GM19238 (cell line): Measurements from ENCODE around the gene POLN.

Experiments
- DNase-seq: peaks from one replicate; pipeline ENCODE4 v3.0.0; 2011; ENCODE audit warnings: low spot score; ENCODE audit not compliant: insufficient read length

Gene POLN

DNA sequence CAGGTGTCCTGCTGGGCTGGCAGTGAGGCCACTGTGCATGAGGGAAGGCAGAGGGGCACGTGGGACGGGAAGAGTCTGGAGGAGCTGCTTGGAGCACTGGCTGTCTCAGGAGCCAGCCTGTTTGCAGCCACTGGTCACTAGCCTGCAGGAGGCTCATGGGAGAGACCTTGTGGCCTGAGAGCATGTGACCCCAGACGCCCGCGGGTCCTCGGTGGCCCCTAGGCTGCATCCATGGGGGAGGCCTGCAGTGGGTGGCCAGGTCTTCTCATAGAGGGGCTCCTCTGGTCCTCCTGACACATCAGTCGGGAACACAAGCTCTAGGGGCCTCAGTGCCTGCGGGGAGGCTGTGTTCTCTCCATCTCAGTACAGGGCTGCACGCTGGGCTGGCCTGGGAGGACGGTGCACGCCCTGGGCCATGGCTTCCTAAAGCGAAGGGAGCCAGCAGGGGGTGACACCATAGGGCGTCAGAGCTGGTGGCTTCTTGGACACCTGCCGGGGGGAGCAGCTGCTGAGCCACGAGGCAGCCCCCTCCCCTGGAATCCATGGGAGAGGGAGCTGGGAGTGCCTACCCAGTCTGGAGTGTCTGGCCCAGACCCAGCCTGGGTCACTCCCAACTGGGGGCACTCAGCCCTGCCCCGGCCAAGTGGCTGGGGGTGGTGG, 170.5 kb downstream of the POLN start:
- DNase-seq: no peak

DNA sequence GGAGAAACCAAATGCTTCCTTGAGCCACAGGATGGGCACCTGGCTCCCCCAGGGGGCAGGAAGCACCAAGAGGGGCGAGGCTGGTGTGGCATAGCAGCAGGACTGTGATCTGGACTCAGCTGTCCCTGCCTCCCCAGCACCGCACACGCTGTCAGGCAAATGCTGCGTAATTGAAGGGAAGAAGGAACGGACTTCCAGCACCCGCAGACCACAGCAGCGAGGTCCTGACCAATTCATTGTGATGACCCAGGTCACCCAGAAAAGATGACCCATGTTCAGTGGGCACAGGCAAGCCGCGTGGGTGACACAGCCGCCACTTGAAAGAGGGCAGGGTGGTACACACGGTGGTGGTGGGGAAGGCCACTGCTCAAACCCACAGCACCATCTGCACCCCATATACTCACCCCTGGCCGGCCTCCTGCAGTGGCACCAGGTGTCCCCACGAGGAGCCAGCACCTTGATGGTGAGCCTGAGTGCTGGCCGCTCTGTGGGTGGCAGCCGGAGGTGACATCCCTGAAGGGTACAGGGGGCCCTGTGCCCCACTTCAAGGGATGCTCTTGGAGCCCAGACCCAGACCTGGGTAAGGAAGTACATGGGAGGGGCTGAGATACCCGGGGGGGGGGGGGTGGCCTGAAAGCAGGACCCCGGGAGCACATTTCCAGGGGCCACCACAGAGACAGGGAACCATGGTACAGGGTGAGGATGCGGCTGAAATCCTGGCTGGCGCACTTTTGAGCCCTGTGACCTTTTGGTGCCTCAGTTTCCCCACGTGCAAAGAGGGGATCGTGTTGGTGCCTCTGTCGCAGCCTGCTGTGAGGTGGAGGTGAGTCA, 171.3 kb downstream of the POLN start:
- DNase-seq: no peak

DNA sequence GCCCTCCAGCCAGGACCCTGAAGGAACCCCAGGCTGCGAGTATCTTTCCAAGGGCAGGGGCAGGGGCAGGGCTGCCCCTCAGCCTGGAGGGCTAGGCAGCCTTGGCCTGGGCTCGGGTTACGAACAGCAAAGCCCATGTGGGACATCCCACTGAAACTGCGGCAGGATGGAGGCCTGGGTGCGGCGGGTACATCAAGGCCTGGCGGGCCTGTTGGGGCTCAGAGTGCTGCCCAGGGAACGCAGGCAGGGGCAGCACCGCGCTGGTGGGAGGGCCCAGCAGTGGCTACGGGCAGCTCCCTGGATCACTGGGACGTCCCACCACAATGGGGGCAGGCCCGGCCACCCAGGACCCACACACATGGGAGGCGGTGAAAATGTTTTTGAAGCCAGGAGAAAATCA, 171.9 kb downstream of the POLN start:
- DNase-seq: no peak

DNA sequence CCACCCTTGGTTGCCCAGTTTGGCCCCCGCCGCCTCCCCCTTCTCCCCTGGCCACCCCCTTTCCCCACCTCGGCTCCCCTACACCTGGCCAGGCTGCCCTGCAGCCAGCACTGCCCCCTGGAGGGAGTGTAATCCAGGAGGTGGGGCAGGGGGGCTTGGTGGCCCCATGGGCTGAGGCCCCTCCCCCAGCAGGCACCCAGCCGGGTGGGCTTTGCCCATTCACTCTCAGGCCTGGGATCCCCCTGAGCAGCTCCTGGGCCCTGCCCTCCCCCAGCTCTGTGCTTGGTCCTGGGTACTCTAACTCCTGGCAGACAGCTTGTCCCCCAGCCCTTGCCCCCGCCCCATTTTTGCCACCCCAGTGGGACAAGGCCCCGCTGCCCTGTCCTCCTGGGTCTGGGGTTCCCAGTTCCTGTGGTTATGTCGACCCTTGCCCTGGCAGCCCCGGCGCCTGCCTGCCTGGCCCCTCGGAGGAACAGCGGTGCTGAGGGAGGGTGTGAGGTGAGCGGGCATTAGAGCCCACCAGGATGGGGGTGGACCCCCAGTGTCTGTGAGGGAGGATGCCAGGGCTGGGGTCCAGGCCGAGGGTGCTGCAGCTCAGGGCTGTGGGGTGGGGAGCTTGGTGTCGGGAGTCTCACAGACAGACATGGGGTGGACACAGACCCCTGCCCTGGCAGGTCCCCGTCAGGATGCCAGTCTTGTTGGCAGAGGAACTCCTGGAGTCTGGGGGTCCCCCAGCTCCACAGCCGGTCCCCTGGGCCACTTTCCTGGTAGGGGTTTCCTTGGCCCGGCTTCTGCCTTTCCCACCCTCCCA, 172.6 kb downstream of the POLN start:
- DNase-seq: no peak

DNA sequence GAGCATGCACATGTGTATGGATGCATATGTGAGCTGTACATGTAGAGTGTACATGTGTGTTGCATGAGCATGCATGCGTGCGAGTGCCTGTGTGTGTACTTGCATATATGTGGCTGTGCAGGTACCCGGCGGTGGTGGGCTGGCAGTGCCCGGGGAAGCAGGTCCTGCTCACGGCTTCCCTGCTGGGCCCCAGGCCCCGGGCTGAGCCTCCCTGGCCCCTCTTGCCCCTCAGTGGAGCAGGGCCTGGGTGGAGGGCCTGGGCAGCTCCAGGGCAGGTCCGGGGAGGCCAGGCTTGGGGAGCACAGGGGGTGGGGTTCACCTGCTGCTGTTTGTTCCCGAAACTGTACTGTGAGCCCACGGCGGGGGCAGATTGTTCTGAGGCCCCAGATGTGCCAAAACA, 173.4 kb downstream of the POLN start:
- no peak for DNase-seq

DNA sequence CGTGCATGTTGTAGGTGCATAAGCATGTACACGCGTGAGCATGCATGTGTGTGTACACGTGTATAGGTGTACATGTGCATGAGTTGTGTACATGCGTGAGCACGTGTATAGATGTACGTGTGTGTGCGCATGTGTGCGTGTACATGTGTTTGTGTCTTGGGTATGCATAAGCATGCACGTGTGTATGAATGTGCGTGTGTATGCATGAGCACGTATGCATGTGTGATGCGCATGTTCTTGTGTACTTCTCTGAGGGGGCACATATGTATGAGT, 173.8 kb downstream of the POLN start:
- no peak for DNase-seq

DNA sequence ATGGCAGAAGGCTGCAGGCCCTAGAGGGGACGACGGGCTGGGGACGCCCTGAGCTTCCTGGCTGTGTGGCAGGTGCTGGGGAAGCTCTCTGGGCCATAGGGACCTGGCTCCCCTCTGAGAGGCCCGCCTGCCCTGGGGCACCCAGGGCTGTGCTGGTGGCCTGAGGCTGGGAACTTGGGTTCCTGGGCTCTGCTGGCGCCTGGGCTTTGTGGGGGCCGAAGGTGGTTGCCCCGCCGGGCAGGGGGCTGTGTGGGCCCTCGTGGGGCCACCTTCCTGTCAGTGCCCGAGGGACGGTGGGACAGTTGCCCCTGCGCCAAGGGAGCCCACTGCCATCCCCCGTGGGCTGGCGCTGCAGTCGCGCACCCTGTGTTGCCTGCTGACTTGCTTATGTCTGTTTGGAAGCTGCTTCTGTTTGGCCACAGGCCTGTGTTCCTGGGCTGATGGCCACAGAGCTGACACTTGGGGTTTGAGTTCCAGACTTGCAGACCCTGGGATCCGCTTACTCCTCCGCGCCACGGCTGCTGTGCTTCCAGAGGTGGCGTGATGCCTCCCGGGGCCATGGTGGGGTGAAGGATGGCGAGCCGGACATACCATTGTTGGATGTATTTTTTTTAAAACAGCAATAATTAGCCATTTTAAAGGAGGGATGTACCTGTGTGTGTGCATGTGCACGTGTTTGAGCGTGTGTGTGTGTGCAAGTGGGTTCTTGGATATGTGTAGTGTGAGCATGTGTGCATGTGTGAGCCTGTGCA, 174.3 kb downstream of the POLN start:
- no peak for DNase-seq

DNA sequence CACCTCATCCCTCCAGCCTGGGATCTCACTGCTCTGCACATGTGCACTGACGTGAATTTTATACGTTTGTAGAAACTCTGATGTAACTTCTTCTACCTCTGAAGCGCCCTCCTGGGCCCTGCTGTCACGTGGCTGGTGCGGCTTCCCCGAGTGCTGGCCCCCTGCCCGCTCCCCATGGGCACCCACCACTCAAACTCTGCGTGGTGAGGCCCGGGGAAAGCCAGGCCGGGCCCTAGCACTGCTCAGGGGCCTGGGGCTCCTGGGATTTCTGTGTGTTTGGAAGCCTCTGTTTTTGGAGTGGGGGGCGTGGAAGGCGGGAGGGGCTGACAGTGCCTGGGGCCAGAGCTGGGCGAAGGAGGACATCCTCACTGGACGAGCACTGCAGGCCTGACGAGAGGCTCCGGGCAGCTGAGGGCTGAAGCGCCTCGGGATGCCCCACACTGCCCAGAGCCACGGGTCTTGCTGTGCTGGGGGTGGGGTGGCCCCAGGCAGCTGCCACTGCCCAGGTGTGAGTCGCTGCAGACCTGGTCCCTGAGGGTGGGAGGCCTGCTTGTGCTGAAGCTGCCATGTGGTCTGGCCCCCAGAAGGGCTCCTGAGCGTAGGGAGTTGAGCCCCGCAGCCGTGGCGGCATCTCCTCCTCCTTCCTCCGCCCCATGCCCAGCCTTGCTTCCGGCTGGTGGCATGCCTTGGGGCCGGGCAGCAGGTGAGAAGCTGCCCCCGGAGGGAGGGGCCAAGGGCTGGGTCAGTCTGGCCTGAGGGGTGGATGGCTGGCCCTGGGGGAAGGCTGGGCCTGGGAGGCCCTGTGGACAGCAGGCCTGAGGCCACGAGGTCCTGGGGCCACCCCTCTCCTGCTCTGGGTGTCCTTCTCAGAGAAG, 175.1 kb downstream of the POLN start:
- no peak for DNase-seq

DNA sequence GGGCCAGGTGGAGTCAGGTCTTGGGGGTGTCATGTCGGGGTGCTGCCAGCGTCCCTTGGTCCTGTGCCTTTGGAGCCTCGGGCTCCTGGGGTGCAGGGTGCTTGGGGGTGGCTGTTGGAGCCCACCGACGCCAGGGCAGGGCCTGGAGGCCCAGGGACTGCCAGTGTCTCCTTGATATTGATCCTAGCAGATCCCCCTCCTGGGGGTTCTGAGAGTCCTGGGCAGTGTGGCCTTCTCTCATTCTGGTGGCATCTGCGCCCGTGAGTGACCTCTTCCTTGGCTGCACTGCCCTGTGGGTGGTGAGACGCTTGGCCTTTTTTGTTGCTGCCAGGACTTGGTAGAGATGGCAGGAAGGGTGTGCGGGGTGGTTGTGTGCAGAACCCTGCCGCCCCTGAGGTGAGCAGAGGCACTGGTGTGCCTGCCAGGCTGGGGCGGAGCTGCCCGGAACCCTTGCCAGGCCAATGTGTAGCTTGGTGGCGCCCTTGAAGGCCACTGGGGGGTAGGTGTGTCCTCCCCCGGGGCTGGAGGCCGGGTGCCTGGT, 175.8 kb downstream of the POLN start:
- DNase-seq: no peak

DNA sequence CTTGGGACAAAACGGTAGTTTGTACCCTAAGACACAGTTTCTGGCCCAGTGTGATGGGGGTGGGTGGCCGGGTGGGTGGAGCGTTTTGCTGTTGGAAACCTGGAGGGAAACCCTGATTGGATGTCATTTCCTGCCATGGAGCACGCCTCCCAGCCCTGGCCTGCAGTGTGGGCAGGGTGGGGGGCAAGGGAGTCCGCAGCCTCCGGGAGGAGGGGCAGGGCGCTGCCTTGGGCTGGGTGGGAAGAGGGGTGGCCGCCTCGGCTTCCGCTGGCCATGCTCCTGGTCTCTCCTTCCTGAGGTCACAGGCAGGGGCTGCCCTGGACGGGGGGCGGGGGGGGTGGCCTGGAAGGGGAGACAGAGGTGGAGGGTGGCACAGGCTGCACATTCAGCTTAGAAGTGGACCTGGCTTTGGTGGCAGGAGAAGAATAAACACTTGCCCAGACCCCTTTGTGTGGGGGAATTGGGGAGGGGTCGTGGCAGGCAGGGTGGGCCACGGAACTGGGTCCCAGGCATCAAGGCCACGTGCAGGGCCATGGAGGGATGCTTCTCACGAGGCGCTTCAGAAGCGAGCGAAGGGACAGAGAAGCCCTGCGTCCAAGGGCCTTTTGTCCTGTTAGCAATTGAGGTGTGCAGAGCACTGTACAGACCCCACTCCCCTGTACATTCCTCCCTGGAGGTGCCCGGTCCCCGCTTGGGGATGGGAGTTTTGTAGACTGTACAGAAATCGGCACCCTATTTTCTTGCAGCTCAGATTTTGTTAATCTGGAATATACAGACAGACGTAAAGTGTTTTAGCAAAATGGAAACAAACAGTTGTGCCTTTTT, 176.6 kb downstream of the POLN start:
- no peak for DNase-seq

DNA sequence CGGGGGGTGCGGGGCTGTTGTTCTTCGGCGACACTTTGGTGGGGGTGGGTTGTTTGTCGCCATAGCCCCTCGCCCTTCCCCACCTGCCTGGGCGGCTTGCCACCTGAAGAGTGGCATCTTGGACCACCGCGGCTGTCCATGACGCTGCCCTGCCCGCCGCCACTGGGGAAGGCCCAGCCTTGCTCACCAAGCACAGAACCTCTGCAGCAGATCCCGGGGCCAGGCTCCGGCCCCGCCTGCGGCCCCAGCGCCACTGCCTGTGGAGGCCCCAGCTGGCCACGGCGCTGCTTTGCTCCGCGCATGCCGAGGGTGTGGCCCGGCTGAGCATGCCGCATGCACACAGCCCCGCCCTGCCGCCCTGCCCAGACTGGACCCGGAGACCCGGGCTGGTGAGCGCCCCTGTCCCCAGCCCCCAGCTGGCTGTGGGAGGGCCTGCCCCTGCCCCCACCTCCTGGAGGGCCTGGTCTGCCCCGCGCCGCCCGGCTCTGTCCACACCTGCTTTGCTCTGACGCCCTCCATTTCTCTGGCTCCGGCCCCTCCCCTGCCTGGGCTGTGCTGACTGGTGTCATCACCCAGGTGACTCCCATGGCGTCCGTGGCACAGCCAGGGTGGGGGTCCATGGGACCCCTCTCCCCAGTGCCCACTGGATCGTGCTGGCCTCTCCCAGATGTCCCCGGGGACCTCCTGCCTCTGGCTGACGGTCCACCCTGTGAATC, 177.5 kb downstream of the POLN start:
- no peak for DNase-seq

DNA sequence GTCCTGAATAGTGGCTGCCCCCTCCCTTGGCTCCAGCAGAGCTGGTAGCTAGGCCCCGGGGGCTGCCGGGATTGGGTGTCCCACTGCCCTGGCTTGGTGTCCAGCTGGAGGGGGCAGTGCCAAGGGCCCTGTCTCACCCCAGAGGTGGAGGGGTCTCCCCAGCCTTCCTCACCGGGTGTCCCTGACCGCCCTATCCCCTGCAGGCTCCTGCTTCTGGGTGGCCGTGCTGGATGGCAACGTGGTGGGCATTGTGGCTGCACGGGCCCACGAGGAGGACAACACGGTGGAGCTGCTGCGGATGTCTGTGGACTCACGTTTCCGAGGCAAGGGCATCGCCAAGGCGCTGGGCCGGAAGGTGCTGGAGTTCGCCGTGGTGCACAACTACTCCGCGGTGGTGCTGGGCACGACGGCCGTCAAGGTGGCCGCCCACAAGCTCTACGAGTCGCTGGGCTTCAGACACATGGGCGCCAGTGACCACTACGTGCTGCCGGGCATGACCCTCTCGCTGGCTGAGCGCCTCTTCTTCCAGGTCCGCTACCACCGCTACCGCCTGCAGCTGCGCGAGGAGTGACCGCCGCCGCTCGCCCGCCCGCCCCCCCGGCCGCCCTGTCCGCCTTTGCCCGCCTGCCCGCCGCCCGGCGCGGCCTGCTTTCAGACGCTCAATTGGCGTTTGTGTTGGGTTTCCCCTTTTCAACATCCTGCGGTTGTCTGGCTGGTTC, 178.2 kb downstream of the POLN start:
- no peak for DNase-seq

DNA sequence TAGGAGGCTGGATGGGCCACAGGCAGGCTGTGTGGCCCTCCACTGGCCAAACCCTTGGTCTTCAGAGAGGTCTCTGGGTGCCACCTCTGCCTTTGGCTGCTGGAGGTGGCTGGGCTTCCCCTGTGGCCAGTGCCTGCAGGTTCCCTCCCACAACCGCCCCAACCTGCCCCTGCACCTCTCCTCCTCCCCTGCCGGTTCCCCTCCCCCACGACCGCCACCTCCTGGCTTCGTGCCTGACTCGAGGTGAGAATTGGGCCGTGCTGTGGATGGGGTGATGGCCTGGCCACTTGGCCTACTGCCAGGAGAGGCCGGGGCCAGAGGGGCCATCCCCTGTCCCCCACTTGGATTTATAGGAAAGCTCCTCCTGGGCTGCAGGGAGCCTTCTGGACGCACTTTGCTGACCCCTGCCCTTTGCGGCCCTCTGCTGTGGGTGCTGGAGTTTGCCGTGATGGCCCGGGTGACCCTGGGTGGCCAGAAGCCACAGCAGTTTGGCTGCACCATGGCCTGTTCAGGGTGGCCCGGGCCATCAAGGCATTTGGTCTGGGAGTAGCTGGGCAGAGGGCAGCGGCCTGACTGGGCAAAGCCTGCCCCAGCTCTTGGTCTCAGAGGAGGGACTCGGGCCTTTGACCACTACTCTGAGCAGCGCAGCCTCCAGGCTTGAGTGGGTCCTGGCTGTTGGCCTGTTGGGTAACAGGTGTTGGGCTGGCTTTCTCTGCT, 179.0 kb downstream of the POLN start:
- no peak for DNase-seq

DNA sequence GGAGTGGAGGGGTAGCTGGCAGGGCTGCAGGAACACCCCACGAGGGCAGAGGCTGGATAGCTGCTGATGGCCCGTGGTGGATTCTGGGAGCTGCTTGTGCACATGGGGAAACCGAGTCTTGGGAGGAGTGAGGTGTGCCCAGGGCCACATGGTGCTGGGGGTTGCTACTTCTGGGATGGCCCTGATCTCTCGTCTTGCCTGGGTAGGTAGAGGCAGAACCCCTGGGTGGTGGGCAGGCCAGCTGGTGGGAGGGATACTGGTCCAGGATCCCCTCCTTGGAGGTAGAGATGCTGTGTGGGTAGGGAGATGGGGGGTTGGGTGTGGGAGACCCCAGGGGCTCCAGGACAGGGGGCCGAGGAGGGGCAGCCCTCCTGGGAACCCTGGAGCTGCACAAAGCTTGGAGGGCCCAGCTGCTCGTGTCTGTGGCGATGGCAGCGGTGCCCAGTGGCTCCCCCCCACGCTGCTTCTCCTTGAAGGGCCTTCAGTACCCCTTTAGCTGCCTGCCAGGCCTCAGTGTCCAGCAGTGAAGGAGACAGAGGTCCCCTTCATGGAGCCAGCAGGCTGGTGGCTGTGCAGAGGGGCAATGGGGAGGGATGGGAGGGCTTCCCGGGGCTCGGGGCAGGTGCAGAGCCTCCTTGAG, 179.6 kb downstream of the POLN start:
- no peak for DNase-seq

DNA sequence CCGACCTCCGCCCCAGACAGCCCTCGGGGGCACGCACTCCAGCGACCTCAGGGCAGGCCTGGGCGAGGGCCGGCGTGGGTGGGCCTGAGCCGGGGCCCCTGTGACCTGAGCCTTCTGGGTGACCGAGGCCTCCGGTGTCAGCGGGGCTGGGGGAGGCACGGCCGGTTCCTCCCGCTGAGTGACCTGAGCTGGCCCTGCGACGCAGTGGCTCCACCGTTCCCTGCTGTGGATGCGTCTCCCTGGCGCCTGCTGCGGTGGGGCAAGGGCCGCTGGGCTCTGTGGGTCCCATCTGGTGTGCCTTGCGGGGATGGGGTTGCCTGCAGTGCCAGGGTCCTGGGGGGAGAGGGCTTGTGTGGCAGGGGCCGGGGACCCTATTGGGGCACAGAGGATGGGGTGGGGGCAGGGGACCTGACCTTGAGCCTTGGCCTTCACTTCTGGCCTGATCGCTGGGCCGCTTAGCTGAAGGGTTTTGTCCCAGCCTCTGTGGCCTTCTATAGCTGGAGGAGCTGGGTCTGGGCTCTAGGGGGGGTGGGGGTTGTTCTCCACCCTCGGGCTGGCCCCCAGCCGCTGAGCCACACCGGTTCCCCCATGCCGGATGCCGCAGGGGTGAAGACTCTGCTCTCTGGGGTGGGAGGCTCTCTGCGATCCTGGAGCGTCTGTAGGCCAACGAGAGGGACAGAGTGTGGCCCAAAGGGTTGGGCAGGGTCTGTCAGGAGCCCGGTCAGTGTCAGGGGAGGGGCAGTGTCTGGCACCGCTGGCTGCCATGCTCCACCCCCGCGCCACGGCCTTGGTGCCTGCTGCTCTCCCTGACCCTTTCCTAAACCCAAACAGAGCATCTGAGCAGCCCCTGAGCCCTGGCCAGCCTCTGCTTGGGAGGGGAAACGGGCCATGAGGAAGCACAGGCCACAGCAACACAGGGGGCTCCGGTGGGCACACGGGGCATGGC, 180.5 kb downstream of the POLN start:
- no peak for DNase-seq

DNA sequence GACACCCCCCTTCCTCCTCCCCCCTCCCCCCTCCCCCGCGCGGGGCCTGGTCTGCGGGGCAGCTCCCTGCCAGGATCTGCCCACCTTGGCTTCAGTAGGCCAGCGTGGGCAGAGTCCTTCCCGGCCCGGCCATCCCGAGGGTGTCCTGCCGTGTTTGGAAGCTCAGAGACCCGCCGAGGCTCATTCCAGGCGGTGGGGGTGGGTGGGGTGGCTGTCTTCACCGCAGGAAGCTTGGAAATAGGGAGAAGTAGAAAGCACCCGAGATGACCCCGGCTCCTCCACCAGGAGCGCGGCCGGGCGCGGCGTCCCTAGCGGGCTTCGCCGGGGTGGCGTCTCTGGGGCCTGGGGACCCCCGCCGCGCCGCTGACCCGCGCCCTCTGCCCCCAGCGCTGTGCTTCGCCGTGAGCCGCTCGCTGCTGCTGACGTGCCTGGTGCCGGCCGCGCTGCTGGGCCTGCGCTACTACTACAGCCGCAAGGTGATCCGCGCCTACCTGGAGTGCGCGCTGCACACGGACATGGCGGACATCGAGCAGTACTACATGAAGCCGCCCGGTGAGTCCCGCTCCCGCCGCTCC, 181.2 kb downstream of the POLN start:
- DNase-seq: no peak
